HG02852 (cell line): ENCODE measurements around the gene MGMT.

Experiments used
- ATAC-seq: cut with Tn5 transposase; IDR thresholded peaks from one replicate; pipeline ENCODE4 v1.9.1; 2021; ENCODE audit warnings: mild to moderate bottlenecking, moderate library complexity; ENCODE audit not compliant: unreplicated experiment

Gene MGMT

GRCh38 chr10:129677377-129677927 lies 210.4 kb downstream of the MGMT start:
- ATAC-seq, result no peak

- no peak for ATAC-seq
Observed at GRCh38 chr10:129678186-129678585, 211.1 kb downstream of the MGMT start.

GRCh38 chr10:129679207-129679606 lies 212.2 kb downstream of the MGMT start:
- no peak for ATAC-seq

GRCh38 chr10:129680661-129681344 lies 213.8 kb downstream of the MGMT start:
- no peak for ATAC-seq

- no peak for ATAC-seq
Observed at GRCh38 chr10:129681856-129682255, 214.8 kb downstream of the MGMT start.

GRCh38 chr10:129683519-129683918 lies 216.5 kb downstream of the MGMT start:
- no peak for ATAC-seq

GRCh38 chr10:129683920-129684319 lies 216.9 kb downstream of the MGMT start:
- ATAC-seq, result no peak

- no peak for ATAC-seq
Observed at GRCh38 chr10:129685271-129685670, 218.2 kb downstream of the MGMT start.

- no peak for ATAC-seq
Observed at GRCh38 chr10:129689671-129690071, 222.6 kb downstream of the MGMT start.

GRCh38 chr10:129690248-129691070 lies 223.4 kb downstream of the MGMT start:
- ATAC-seq, result no peak

- ATAC-seq, result no peak
Observed at GRCh38 chr10:129692695-129693094, 225.7 kb downstream of the MGMT start.

- ATAC-seq, result no peak
Observed at GRCh38 chr10:129693382-129693781, 226.3 kb downstream of the MGMT start.

- no peak for ATAC-seq
Observed at GRCh38 chr10:129694184-129694583, 227.1 kb downstream of the MGMT start.

GRCh38 chr10:129694691-129695243 lies 227.7 kb downstream of the MGMT start:
- no peak for ATAC-seq

- no peak for ATAC-seq
Observed at GRCh38 chr10:129695671-129696070, 228.6 kb downstream of the MGMT start.

GRCh38 chr10:129696636-129697035 lies 229.6 kb downstream of the MGMT start:
- ATAC-seq, result no peak

- ATAC-seq, result no peak
Observed at GRCh38 chr10:129697463-129698247, 230.6 kb downstream of the MGMT start.

GRCh38 chr10:129699722-129700340 lies 232.8 kb downstream of the MGMT start:
- no peak for ATAC-seq

- no peak for ATAC-seq
Observed at GRCh38 chr10:129702605-129703004, 235.6 kb downstream of the MGMT start.
